ENCODE measurements around the gene THRSP.

THRSP gene

GRCh38 chr11:78099666-78100065 is 36.0 kb downstream of the THRSP start:
- no peak overlapping the region for H3K27ac ChIP-seq
- DNase-seq (ENCODE audit: low spot score) = no peak
- no peak for TF ChIP-seq CTCF (conservative IDR thresholded peaks at IDR 0.05; ENCODE audit: low read depth)
- POLR2A ChIA-PET (ENCODE audit: low non-redundant PET) = no interaction called here
- CTCF ChIA-PET = no interaction called here

- DNase-seq (ENCODE audit: low spot score) = no peak
- no peak for TF ChIP-seq CTCF (conservative IDR thresholded peaks at IDR 0.05; ENCODE audit: low read depth)
- POLR2A ChIA-PET (ENCODE audit: low non-redundant PET) = no interaction called here
- CTCF ChIA-PET = interaction anchor here (0.6 kb wide), 1 partner anchor 60 kb away, joined by 3 read pairs; no protein-coding TSS in a partner anchor
- no peak overlapping the region for H3K27ac ChIP-seq
Measured at GRCh38 chr11:78100261-78100660, 36.6 kb downstream of the THRSP start.

GRCh38 chr11:78100676-78101472 is 37.2 kb downstream of the THRSP start:
- CTCF ChIA-PET = interaction anchor here (0.5 to 0.6 kb wide), 2 partner anchors 61 to 652 kb away, joined by 3 to 4 read pairs; no protein-coding TSS in a partner anchor
- no peak for TF ChIP-seq CTCF (conservative IDR thresholded peaks at IDR 0.05; ENCODE audit: low read depth)

GRCh38 chr11:78109081-78110015 is 45.7 kb downstream of the THRSP start:
- no peak for TF ChIP-seq CTCF (conservative IDR thresholded peaks at IDR 0.05; ENCODE audit: low read depth)
- ChIA-PET POLR2A (ENCODE audit: low non-redundant PET) (no interaction called here), CTCF (no interaction called here)
- no peak for DNase-seq (ENCODE audit: low spot score)
- no peak overlapping the region for H3K27ac ChIP-seq

More at GRCh38 chr11:78100676-78101472, 37.2 kb downstream of the THRSP start:
- no peak overlapping the region for H3K27ac ChIP-seq
- POLR2A ChIA-PET (ENCODE audit: low non-redundant PET) = no interaction called here
- no peak for DNase-seq (ENCODE audit: low spot score)

GRCh38 chr11:78110351-78110750 is 46.7 kb downstream of the THRSP start:
- TF ChIP-seq CTCF (conservative IDR thresholded peaks at IDR 0.05; ENCODE audit: low read depth) = no peak
- POLR2A ChIA-PET (ENCODE audit: low non-redundant PET) = no interaction called here
- DNase-seq (ENCODE audit: low spot score) = no peak
- no peak overlapping the region for H3K27ac ChIP-seq
- CTCF ChIA-PET = no interaction called here

GRCh38 chr11:78110830-78111229 is 47.2 kb downstream of the THRSP start:
- no peak for TF ChIP-seq CTCF (conservative IDR thresholded peaks at IDR 0.05; ENCODE audit: low read depth)
- ChIA-PET POLR2A (ENCODE audit: low non-redundant PET) (no interaction called here), CTCF (no interaction called here)
- no peak for DNase-seq (ENCODE audit: low spot score)
- no peak overlapping the region for H3K27ac ChIP-seq
